Activated T-cell treated with anti-CD3 and anti-CD28 coated beads for 24 hours (primary cell): ENCODE measurements around the gene LMNA.
"Not testable (repeated sequence)": the region's sequence is repeated elsewhere in the genome, so short reads cannot be mapped to it uniquely, and the experiment has no call there.

Experiments
- DNase-seq: peaks from one replicate; pipeline ENCODE4 v3.0.0-alpha.2; 2020; ENCODE audit warnings: low read depth

Gene LMNA

GRCh38 chr1:156114101-156114918 lies at the start of gene LMNA:
LMNA (plus strand) TSS chr1:156114711; CDS start chr1:156114919, 208 bp downstream.
- peak; percentile 66 for DNase-seq

GRCh38 chr1:156065212-156065611 lies 49.3 kb upstream of the LMNA start:
- no peak for DNase-seq

- no peak for DNase-seq
These were observed 48.6 kb upstream of the LMNA start for GRCh38 chr1:156065871-156066270.

GRCh38 chr1:156067262-156067661 lies 47.2 kb upstream of the LMNA start:
- no peak for DNase-seq

GRCh38 chr1:156069490-156070455 lies 44.7 kb upstream of the LMNA start:
- no peak for DNase-seq

GRCh38 chr1:156070548-156070947 lies 44.0 kb upstream of the LMNA start:
- DNase-seq: no peak

- DNase-seq: not testable (repeated sequence)
These were observed 43.1 kb upstream of the LMNA start for GRCh38 chr1:156071332-156071816.

- no peak for DNase-seq
These were observed 42.3 kb upstream of the LMNA start for GRCh38 chr1:156072251-156072650.

GRCh38 chr1:156073110-156073687 lies 41.3 kb upstream of the LMNA start:
- DNase-seq: no peak

- no peak for DNase-seq
These were observed 40.8 kb upstream of the LMNA start for GRCh38 chr1:156073740-156074139.

- no peak for DNase-seq
These were observed 39.9 kb upstream of the LMNA start for GRCh38 chr1:156074661-156075060.

GRCh38 chr1:156075162-156075561 lies 39.3 kb upstream of the LMNA start:
- no peak for DNase-seq

GRCh38 chr1:156075775-156076204 lies 38.7 kb upstream of the LMNA start:
- no peak for DNase-seq

GRCh38 chr1:156076609-156077429 lies 37.7 kb upstream of the LMNA start:
- DNase-seq: no peak

- no peak for DNase-seq
These were observed 37.1 kb upstream of the LMNA start for GRCh38 chr1:156077430-156077760.

GRCh38 chr1:156078728-156079127 lies 35.8 kb upstream of the LMNA start:
- no peak for DNase-seq

- no peak for DNase-seq
These were observed 34.7 kb upstream of the LMNA start for GRCh38 chr1:156079762-156080161.

GRCh38 chr1:156080241-156080862 lies 34.2 kb upstream of the LMNA start:
- DNase-seq: no peak

GRCh38 chr1:156080863-156081179 lies 33.7 kb upstream of the LMNA start:
- no peak for DNase-seq

- DNase-seq: no peak
These were observed 33.2 kb upstream of the LMNA start for GRCh38 chr1:156081180-156081916.

- DNase-seq: no peak
These were observed 32.6 kb upstream of the LMNA start for GRCh38 chr1:156081917-156082308.
